Subcutaneous adipose tissue (tissue), 4 donors: ENCODE results near the gene IGF1R. TPM values are rescaled to one million over a fixed set of nuclear protein-coding genes. Genes with fewer than 3 reads are reported as not detected.

Experiments used
- total RNA-seq, 4 donors: library from RNA; depleted of rRNA; stranded (reverse); fragments of >200 nt; gene quantifications; one replicate each; pipeline ENCODE4 v1.1.0, GENCODE V29; 2016
- TF ChIP-seq, protein P1 (sequence below): fragments of 450-650 bp; IDR thresholded peaks from one replicate; pipeline ENCODE4 v1.5.1; 2016; ENCODE audit warnings: low read depth, mild to moderate bottlenecking, control low read depth, antibody characterized with exemption, moderate library complexity

IGF1R gene
- total RNA-seq, 4 donors from 2014 or later, result 27.4 to 53.7 (median 49.7) TPM

DNA sequence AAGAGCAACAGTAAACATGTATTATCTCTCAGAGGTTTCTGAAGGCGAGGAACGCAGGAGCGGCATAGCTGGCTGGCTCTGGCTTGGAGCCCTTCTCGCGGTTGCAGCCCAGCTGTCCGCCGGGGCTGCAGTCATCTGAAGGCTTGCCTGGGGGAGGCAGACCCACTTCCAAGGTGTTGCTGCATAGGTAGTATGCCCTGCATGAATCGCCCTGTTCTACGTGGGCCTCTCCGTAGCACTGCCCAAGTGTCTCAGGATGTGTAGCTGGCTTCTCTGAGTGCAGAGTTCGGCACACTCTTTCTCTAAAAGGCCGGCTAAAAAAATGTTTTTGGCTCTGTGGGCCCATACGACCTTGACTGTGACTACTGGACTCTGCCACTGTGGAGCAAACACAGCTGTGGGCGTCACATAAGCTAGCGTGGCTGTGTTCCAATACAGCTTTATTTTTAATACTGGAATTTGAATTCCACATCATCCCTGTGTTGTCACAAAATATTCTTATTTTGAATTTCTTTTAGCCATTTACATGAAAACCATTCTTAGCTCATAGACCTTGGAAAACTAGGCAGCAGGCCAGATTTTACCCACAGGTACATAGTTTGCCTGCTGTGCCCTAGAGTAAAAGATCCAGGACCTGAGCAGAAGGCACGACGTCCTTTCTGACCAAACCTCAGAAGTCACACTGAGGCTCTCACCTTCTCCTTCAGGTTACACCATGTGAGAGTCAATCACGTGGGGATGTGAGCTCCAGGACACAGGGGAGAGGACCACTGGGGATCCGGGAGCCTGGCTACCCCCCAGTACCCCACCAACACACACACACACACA, 303.4 kb downstream of the IGF1R start:
- TF ChIP-seq, protein P1, sequence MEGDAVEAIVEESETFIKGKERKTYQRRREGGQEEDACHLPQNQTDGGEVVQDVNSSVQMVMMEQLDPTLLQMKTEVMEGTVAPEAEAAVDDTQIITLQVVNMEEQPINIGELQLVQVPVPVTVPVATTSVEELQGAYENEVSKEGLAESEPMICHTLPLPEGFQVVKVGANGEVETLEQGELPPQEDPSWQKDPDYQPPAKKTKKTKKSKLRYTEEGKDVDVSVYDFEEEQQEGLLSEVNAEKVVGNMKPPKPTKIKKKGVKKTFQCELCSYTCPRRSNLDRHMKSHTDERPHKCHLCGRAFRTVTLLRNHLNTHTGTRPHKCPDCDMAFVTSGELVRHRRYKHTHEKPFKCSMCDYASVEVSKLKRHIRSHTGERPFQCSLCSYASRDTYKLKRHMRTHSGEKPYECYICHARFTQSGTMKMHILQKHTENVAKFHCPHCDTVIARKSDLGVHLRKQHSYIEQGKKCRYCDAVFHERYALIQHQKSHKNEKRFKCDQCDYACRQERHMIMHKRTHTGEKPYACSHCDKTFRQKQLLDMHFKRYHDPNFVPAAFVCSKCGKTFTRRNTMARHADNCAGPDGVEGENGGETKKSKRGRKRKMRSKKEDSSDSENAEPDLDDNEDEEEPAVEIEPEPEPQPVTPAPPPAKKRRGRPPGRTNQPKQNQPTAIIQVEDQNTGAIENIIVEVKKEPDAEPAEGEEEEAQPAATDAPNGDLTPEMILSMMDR, result no peak

DNA sequence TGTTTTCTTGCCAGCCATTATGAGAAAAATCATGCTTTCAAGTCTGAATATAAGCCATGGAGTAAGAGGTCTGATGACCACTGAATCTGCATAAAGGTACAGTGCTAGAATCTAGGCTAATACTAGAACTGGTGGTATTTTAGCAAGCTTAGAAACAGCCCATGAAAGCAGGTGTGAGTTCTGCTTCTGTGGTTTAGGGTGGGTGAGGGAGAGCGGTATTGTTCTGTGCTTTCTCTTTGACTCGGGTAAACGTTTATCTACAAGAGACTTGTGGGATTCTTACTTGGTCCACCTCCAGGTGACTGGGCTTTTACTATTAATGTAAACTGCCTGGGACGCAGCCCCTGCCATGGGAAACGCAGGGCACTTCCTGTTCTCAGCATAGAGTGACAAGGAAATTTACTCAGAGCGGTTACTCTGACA, 304.1 kb downstream of the IGF1R start:
- TF ChIP-seq, protein P1, result no peak

DNA sequence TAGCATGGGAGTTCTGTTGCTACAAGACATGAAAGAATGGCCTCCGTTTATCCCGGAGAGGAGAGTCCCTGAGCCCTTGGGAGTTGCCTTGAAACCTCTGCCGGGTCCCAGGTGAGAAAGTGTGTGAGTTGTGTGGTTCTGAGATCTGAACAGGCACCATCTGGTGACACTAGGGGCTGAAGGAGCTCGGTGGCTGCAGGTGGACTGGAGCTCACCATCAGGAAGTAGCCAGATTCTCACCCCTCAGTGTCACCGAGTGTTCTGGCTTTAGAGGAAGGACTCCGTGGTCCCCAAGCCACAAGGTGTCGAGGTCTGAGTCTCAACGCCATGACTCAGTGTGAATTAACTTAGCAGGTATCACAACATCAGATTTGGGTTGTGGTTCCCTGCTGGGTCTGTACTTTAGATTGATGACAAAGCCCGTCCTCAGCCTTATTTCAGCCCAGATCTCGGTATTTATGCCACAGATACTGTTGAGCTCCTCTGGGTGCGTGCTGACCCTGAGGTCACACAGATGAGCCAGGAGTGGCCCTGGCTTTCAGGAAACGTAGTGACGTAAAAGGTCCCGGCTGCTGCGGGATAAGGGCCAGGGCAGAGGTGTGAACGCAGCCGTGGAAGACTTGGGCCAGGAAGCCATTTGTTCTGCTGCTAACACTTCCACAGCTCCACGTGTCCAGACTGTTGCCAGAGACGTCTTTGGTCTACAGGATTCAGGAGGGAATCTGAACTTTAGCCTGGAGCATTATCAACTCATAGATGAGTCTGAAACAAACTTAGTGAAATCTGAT, 304.9 kb downstream of the IGF1R start:
- TF ChIP-seq, protein P1, result no peak

DNA sequence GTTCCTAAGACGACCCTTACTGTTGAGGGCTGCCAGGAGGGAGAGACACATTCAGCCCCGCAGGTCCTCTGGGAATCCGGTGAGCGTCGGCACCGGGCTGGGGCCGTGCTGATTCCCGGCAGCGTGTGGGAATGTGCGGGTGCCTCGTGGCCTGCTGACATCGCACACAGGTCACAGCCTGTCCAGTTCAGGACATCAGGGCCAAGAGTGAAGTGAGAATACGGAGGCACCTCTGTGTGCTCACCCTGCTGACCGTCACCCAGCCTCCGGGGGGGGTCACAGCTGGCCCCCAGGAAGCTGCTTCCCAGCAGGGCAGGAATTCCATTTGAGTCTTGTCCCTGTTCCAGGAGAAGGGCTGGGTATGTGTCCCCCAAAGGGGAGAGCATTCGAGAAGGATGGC, 305.6 kb downstream of the IGF1R start:
- TF ChIP-seq, protein P1, result no peak

DNA sequence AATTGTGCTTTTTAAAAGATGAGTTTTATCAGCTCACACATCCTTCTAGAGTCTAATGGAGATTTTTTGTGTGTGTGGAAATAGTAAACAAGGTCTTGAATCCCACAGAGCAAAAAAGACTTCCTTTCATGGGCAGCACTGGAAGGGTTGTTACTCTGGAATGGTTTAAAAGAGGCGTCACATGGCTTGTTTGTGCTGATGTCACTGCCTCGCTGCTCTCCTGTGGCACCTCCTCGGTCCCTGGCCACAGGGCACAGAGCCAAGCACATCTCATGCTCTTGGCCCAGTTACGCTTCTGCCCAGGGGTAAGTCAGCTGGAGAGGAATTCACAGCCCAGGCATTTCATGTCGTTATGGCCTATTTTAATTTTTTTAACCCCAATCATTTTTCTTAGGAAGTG, 306.1 kb downstream of the IGF1R start:
- TF ChIP-seq, protein P1, result no peak

DNA sequence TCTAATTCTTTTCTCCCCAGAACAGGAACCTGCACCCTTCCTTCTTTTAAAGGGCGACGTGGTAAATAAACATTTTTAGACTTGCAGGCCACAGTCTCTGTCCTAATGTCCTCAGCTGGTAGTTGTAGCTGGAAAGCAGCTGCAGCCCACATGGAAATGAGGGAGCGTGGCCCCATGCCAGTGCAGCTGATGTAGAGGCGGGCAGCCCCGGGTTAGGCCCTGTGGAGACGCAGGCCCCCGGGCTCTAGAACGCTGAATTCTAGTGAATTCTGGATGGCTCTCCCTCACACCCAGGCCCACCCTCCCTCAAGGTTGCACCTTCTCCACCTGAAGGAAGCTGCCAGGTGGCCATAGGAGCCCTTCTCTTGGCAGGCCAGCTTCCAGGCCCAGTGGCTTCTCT, 307.0 kb downstream of the IGF1R start:
- TF ChIP-seq, protein P1, result no peak
